Keratinocyte (primary cell): ENCODE data around the gene DNAJB11. TPM values are rescaled to one million over a fixed set of nuclear protein-coding genes. Genes with fewer than 3 reads are reported as not detected.
"Not testable (repeated sequence)": the region's sequence is repeated elsewhere in the genome, so short reads cannot be mapped to it uniquely, and the experiment has no call there.

Source experiments
- DNase-seq: peaks from one replicate; pipeline ENCODE4 v3.0.0-alpha.2; 2011; ENCODE audit warnings: low read depth, missing footprints, low spot score
- FAIRE-seq: peaks from 2 replicates; lab custom pipeline; 2011; peaks lifted over from hg19 to GRCh38; lab: Jason Lieb, UNC
- H2AFZ ChIP-seq: 2 replicates; pipeline ENCODE4 v1.6.0; 2012; ENCODE audit warnings: low read length, control low read depth, inconsistent platforms; ENCODE audit not compliant: control insufficient read depth
- H3K27ac ChIP-seq: 2 replicates; pipeline ENCODE4 v1.5.1; 2011; ENCODE audit warnings: low read length; ENCODE audit not compliant: control insufficient read depth, insufficient read depth
- H3K27me3 ChIP-seq: 3 replicates; pipeline ENCODE4 v1.6.0; 2011; ENCODE audit warnings: low read length; ENCODE audit not compliant: control insufficient read depth, insufficient read depth; ENCODE audit errors: extremely low read depth
- H3K36me3 ChIP-seq, 2 experiments: 2 replicates in 1 of 2; 3 replicates in 1 of 2; pipeline ENCODE4 v1.5.1; 2011; ENCODE audit warnings: low read length in 2 of 2, mild to moderate bottlenecking in 1 of 2; ENCODE audit not compliant: control insufficient read depth in 2 of 2, insufficient read depth in 2 of 2; ENCODE audit errors: extremely low read depth in 1 of 2
- H3K4me1 ChIP-seq: 3 replicates; pipeline ENCODE4 v1.5.1; 2011; ENCODE audit warnings: low read length; ENCODE audit not compliant: control insufficient read depth, insufficient read depth; ENCODE audit errors: extremely low read depth
- H3K4me2 ChIP-seq: 3 replicates; pipeline ENCODE4 v1.6.0; 2011; ENCODE audit warnings: low read depth, low read length; ENCODE audit not compliant: control insufficient read depth, insufficient read depth; ENCODE audit errors: extremely low read depth
- H3K4me3 ChIP-seq, 3 experiments: fragments of 200-600 bp in 1 of 3; sonication (generic) in 1 of 3; 2 replicates in 2 of 3; 3 replicates in 1 of 3; pipeline ENCODE4 v1.5.1; 2011 to 2016; ENCODE audit warnings: low read length in 3 of 3, mild to moderate bottlenecking in 3 of 3, control low read depth in 2 of 3, inconsistent platforms in 1 of 3, low read depth in 1 of 3, mixed read lengths in 1 of 3, mixed run types in 1 of 3, moderate library complexity in 1 of 3; ENCODE audit not compliant: control insufficient read depth in 2 of 3, insufficient read depth in 2 of 3; ENCODE audit errors: extremely low read depth in 1 of 3
- H3K79me2 ChIP-seq: 2 replicates; pipeline ENCODE4 v1.6.0; 2012; ENCODE audit warnings: low read length; ENCODE audit not compliant: control insufficient read depth, insufficient read depth
- H3K9ac ChIP-seq: 3 replicates; pipeline ENCODE4 v1.6.0; 2011; ENCODE audit warnings: low read length; ENCODE audit not compliant: control insufficient read depth, insufficient read depth; ENCODE audit errors: extremely low read depth
- H3K9me1 ChIP-seq: 3 replicates; pipeline ENCODE4 v1.6.0; 2011; ENCODE audit warnings: low read length; ENCODE audit not compliant: control insufficient read depth, insufficient read depth; ENCODE audit errors: extremely low read depth
- H3K9me3 ChIP-seq: 2 replicates; pipeline ENCODE4 v1.5.1; 2012; ENCODE audit warnings: low read depth, low read length; ENCODE audit not compliant: control insufficient read depth
- H4K20me1 ChIP-seq: 3 replicates; pipeline ENCODE4 v1.6.0; 2011; ENCODE audit warnings: low read length; ENCODE audit not compliant: control insufficient read depth, insufficient read depth; ENCODE audit errors: extremely low read depth
- EZH2 ChIP-seq: IDR thresholded peaks from one replicate; pipeline ENCODE4 v1.6.1; 2012; ENCODE audit warnings: inconsistent platforms, mild to moderate bottlenecking, low read length, moderate library complexity
- dilution Hi-C: fragments of 300-500 bp; cut with MboI; formaldehyde crosslinking; loops from one replicate; pipeline ENCODE4 v1.7.0; 2020; ENCODE audit warnings: low sequenced_read_pairs; ENCODE audit not compliant: extremely low pct_ligation_motif_present
- polyA plus RNA-seq, 5 experiments: library from polyadenylated mRNA; depleted of rRNA in 3 of 5; stranded (reverse) in 3 of 5; stranded (forward) in 1 of 5; unstranded in 1 of 5; fragments of >200 nt; gene quantifications; 1 replicate in 1 of 5; 2 replicates in 3 of 5; 3 replicates in 1 of 5; pipeline versions ENCODE4 v1.2.1 to v1.2.3, GENCODE V29; 2011 to 2012; ENCODE audit warnings: missing spikeins in 2 of 5, low read depth in 1 of 5, low replicate concordance in 1 of 5
- TF ChIP-seq, protein P1 (sequence below), 3 experiments: IDR thresholded peaks in 1 of 3; conservative IDR thresholded peaks in 1 of 3; optimal IDR thresholded peaks in 1 of 3; 2 replicates in 2 of 3; 3 replicates in 1 of 3; pipeline versions ENCODE3 to v1.5.1; 2011; ENCODE audit warnings: low read length in 3 of 3, mild to moderate bottlenecking in 3 of 3, moderate library complexity in 2 of 3, control low read depth in 1 of 3, inconsistent platforms in 1 of 3; ENCODE audit not compliant: insufficient read depth in 2 of 3; ENCODE audit errors: extremely low read depth in 1 of 3

DNAJB11 gene
- polyA plus RNA-seq, 1 donor (not counting 4 experiments of a cell fraction or from before 2014, with no cell fraction given), result 61.8 TPM

- Histone ChIP-seq H2AFZ (peak overlapping the region; percentile 95), H3K27ac (peak overlapping the region; percentile 88), H3K4me3 (peak overlapping the region; percentile 82 to 94 (median 84)), H3K36me3 (peaks cover 2 to 5% of the 10 kb centered on the region in 2 experiments), H3K27me3 (no peaks in the 10 kb centered on the region), H3K4me2 (peak overlapping the region; percentile 66), H3K9ac (peak overlapping the region; percentile 91), H3K79me2 (peaks cover 30% of the 10 kb centered on the region), H3K9me1 (peaks cover 2% of the 10 kb centered on the region), H3K4me1 (peaks cover 14% of the 10 kb centered on the region), H3K9me3 (no peaks in the 10 kb centered on the region), H4K20me1 (no peaks in the 10 kb centered on the region)
- no peak for DNase-seq
- TF ChIP-seq EZH2, result no peak
- TF ChIP-seq, protein P1, sequence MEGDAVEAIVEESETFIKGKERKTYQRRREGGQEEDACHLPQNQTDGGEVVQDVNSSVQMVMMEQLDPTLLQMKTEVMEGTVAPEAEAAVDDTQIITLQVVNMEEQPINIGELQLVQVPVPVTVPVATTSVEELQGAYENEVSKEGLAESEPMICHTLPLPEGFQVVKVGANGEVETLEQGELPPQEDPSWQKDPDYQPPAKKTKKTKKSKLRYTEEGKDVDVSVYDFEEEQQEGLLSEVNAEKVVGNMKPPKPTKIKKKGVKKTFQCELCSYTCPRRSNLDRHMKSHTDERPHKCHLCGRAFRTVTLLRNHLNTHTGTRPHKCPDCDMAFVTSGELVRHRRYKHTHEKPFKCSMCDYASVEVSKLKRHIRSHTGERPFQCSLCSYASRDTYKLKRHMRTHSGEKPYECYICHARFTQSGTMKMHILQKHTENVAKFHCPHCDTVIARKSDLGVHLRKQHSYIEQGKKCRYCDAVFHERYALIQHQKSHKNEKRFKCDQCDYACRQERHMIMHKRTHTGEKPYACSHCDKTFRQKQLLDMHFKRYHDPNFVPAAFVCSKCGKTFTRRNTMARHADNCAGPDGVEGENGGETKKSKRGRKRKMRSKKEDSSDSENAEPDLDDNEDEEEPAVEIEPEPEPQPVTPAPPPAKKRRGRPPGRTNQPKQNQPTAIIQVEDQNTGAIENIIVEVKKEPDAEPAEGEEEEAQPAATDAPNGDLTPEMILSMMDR (optimal IDR thresholded peaks at IDR 0.05 in 1 of 3, IDR thresholded peaks at IDR 0.05 in 1 of 3, conservative IDR thresholded peaks at IDR 0.05 in 1 of 3; ENCODE audit: extremely low read depth in 1 of 3, insufficient read depth in 2 of 3, low read length in 3 of 3), result no peak
- dilution Hi-C loops, result no loop called here
- FAIRE-seq, result no peak
Observed at GRCh38 chr3:186566772-186567071, 3.8 kb upstream of the DNAJB11 start.

DNA sequence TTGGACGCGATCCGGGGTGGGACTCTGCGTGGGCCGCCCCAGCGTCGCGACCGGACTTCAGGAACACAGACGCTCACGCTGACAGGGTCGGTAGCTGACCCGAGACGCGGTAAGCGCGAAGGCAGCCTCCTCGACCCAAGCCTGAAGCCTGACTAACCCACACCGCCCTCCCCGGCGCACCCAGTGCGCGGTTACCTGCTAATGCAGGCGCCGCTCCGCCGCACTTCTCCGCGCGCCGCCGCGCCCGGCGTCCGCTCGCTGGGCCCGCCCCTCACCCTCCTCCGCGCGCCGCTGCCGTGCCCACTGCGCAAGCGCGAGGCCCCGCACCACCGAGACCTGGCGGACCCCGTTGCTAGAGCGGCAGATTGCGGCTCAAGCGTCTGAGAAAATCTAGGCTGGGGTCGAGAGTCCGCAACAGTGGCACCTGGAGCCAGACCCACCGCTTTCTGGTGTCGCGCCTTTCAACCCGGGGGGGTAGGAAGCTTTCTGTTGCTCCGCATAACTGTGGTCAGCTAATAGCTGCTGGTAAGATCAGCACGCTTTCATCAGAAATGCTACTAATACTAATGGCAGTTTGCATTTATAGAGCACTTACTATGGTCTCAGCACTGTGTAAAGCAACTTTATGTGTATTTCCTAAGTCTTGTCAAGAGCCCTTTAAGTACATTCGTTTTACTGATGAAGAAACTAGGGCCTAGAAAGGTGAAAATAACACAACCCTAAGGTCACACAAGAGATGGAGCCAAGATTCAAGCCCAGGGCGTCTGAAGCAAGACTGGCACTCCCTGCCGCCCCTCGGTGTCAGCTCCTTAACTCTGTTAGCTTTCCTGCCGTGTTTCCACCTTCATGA is 3.2 kb upstream of the DNAJB11 start, which contains the start of gene TBCCD1:
TBCCD1 (minus strand) TSS at position 268 of the 850 bp plus-strand sequence. CDS start 3,010 bp downstream, outside the sequence.
- Histone ChIP-seq H3K27ac (peak within 1 kb of the TSS; percentile 88), H3K36me3 (peaks cover 0 to 2% of the 10 kb centered on the region in 2 experiments), H3K79me2 (peaks cover 31% of the 10 kb centered on the region), H3K4me3 (peak within 1 kb of the TSS; percentile 82 to 94 (median 84)), H4K20me1 (no peaks in the 10 kb centered on the region), H3K4me1 (peaks cover 14% of the 10 kb centered on the region), H3K9me3 (no peaks in the 10 kb centered on the region), H3K9ac (peak within 1 kb of the TSS; percentile 91), H3K27me3 (no peaks in the 10 kb centered on the region), H3K9me1 (peaks cover 2% of the 10 kb centered on the region), H2AFZ (peak within 1 kb of the TSS; percentile 95), H3K4me2 (peak within 1 kb of the TSS; percentile 94)
- DNase-seq, result peak; percentile 50
- dilution Hi-C loops, result no loop called here
- FAIRE-seq, result no peak
- TF ChIP-seq EZH2, result no peak
- TF ChIP-seq, protein P1 (optimal IDR thresholded peaks at IDR 0.05 in 1 of 3, IDR thresholded peaks at IDR 0.05 in 1 of 3, conservative IDR thresholded peaks at IDR 0.05 in 1 of 3; ENCODE audit: extremely low read depth in 1 of 3, insufficient read depth in 2 of 3, low read length in 3 of 3), result no peak

DNA sequence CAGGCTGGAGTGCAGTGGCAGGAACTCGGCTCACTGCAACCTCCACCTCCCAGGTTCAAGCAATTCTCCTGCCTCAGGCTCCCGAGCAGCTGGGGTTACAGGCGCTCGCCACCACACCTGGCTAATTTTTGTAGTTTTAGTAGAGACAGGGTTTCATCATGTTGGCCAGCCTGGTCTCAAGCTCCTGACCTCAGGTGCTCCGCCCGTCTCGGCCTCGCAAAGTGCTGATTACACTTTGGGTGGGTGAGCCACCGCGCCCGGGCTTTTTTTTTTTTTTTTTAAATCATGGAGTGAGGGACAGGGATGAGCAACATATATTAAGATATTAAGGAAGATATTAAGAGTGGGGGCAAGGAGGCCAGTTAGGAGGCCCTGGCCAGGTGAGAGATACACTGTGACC is 1.2 kb upstream of the DNAJB11 start:
- Histone ChIP-seq H3K79me2 (peaks cover 39% of the 10 kb centered on the region), H3K4me2 (peak overlapping the region; percentile 90), H3K9ac (peak overlapping the region; percentile 55), H3K4me3 (peak overlapping the region; percentile 46 to 87 (median 78)), H3K36me3 (peaks cover 2 to 11% of the 10 kb centered on the region in 2 experiments), H3K4me1 (peaks cover 14% of the 10 kb centered on the region)
- H3K9me1 ChIP-seq, DNase-seq, H2AFZ ChIP-seq, H4K20me1 ChIP-seq, H3K27me3 ChIP-seq, dilution Hi-C loops, FAIRE-seq, H3K27ac ChIP-seq, H3K9me3 ChIP-seq: not testable (repeated sequence)
